NCI-H146 treated with DMSO at 0.1 percent for 48 hours (cell line): ENCODE results near the gene IRX1.

Experiments used
- DNase-seq: peaks from one replicate; lab custom pipeline; 2025; ENCODE audit not compliant: unreplicated experiment; lab: John Stamatoyannopoulos, UW

Gene IRX1

GRCh38 chr5:3600106-3601060 is 4.8 kb downstream of the IRX1 start:
- DNase-seq: no peak

DNA sequence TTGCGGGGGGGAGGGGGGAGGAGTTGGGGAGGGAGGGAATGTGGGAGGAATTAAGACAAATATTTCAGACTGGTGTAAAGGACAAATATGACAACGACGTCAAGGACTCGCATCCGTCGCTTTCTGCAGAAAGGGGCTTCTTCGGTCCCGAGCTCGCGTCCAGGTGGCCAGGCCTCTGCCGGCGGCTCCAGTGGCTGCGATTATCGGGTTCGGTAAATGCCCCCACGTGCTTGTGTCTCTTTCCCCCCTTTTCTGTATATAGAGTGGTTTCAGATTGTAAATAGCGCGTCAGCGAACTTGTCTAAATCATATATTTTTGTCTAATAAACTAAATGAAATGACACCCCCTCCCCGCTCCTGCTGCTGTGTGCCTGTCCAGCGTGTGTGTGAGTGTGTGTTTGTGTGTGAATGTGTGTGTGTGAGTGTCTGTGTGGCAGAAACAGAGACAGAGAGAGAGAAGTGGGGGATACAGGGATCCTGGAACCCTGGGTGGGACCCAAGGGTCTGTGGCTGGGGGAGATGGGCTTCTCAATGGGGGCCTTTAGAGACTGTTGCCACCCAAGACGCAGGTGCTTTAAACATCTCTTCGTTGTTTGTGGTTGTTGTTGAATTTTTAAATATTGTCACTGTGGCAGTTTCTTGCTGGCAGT is 5.6 kb downstream of the IRX1 start:
- DNase-seq: no peak

GRCh38 chr5:3601911-3602782 is 6.5 kb downstream of the IRX1 start:
- DNase-seq: no peak

DNA sequence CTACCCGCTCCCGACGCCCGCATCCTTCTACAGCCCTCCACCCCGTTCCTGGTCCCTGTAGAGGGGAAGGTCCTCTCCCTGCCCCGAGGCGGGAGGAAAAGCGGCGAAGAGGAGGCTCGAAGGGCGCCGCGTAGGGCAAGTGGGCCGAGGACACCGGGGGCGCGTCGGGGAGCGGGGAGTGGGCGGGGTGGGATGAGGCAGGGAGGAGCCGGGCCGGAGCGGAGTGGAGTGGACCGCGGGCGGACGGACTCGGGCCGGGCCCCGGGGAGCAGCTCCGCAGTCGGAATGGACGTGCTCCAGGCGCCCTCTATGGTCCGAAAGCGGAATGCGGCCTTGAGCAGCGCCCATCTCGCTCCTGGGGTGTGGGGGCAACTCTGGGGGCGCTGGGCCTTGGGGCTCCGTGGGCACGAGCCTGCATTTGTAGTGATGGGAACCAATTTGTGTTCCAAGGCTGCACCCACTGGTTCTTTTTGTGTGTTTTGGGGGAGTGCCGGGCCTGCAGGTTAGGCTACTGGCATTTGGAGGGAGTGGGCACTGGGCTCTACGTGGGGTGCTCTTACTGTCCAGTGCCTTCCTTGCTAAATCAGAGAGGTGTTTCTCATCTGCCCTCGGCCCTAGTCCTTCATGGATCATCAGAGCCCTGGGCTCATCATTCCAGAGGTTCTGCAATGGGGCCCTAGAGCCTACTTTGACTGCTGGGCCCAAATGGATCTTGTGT is 7.3 kb downstream of the IRX1 start:
- no peak for DNase-seq

DNA sequence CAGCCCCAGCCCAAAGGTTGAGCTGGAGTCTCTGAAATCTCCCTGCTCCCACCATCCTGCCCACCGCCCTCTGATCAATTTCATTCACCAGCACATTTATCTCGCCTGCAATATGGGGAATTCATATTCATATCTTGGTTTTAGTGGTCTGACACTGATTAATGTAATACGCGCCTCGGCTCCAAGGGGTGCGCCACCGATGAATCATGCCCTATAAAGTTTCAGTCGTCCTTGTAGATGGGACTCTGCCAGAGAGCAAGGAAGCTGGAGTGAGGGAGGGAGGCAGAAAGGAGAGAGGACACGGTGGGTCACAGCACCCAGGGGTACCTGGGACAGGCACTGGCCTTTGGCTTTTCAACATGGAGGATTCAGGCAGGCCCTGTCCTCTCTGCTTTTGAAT is 8.9 kb downstream of the IRX1 start:
- DNase-seq: no peak

DNA sequence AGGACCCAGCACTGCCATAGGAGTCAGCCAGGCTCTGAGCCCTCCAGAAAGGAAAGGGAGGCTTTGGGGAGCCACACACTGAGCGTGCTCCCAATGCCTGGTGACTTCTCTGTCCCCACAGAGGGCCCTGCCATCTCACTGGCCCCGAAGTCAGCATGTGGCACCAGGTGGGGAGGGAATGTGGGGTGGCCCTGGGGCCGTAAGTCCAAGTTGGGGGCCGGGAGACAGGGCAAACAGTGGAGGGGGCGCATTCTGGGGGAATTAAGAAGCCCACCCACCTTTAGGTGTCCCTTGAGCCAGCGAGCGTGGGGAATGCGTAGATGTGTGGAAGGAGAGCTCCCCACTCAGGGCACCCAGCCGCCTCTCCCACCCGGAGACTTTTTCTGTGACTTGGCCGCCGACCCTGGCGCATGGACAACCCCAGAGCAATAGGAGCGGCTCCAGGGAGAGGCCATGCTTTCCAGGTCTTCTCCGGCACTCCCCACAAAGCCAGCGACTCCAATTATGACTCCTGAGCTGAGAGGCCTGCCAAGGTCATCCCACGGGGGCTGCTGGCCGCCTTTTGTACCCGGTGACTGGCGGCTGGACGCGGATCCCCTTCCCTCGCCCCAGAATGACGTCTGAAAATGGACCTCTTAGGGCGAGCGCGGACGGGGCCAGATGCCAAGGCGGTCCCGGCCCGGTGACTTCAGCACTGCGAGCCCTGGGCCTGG is 9.8 kb downstream of the IRX1 start:
- no peak for DNase-seq

DNA sequence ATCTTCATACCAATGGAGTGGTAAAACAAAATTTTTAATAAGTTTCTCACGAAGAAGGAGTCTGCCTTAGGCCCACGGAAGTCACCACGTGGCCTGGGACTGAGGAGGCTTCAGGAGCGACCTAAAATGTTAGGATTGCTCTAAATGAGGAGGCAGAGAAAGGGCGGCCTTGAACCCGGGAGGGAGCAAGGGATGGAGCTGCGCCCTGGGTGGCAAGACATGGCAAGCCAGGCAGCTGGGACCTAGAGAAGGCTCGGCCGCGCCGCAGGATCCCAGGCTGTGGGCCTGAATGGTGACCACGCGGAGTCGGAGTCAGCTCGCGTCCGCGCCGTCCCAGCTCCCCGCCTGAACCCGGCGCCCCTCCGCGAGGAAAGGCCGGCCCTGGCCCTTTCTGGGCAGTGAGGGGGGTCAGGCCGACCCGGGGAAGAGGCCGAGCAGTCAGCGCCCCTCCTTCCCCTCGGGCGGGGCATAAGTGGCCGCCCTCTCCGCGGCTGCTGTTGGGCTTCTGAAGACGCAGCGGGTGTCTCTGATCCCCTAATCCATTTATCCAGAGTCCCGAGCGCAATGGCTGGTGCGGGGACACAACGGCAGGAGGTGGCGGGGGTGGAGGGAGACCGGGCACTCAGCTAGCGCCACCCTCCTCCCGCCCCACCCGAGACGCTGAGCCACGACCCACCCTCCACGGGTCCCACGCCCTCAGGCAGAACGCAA is 10.6 kb downstream of the IRX1 start:
- no peak for DNase-seq

GRCh38 chr5:3607541-3608181 is 12.0 kb downstream of the IRX1 start:
- DNase-seq: no peak

- no peak for DNase-seq
Observed at GRCh38 chr5:3609120-3609681, 13.6 kb downstream of the IRX1 start.

DNA sequence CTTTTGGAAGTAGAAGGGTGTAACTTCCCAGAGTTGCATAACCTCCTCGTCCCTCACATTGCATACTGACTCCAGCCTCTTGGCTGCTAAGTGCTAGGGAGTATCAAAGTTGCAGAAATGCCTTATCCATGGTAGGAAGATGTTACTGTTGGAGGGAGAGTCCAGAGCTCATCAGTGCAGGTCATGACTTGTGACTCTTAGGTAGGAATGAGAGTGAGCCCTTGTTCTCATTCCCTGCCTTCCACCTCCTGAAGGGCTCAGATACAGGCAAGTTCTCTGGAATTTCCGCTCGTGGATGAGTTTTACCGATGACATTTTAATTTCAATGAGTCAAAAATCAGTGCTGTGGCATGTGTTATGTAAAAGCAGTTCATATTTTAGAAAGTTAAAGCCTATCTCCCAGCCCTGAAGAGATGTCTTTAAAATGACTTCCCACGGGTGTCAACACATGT is 17.0 kb downstream of the IRX1 start:
- no peak for DNase-seq

DNA sequence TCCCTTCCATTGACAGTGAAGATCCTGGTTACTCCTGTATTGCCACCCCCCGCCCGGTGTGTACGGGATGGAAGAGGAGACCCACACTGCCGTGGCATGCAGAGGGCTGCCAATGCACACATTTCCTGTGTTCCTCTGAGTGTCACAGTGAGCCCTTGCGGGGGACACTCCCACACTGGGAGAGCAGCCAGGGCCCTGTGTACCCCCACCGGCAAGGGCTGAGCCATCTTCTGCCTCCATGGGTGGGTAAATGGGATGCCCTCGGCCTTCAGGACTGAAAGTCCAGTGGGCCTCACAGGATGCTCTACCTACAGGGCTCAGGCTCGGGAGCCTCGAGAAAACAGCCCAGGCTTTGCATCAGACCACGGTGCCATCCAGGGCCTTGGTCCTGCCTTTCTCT is 18.1 kb downstream of the IRX1 start:
- DNase-seq: no peak

DNA sequence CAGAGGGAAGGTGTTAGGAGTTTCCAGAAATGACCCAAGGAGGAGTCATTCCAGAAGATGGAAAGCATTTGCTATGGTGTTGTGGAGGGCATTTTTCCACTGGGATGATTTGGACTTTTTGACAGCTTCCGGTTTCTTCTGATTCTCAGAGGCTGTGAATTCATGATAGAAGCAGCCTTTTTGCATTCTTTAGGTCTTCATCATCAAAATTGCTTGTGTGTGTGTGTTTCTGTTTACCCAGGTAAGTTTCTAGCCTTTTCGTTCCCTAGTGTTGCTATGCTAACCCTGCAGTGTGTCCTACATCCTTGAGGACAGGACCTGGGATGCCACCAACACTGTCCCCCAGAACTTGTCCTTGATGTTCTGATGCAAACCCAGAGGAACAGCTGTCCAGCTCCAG is 19.6 kb downstream of the IRX1 start:
- DNase-seq: no peak

DNA sequence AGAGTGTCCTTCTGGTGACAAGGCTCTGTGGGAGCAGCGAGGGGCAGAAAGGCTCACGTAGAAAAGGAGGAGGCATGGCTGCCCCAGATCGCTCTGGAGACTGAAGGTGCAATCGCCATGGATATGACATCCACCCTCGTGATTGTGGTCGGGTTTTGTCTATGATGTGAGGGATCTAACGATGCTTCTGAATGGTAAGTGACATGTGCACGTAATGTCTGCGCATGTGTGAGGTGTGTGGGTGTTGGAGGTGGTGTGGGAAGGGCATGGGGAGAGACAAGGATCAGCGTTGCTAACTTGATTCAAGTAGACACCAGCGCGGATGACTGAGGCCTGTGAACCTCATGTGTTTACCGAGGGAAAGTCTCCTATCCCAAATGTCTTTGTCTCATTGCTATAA is 20.2 kb downstream of the IRX1 start:
- no peak for DNase-seq

- no peak for DNase-seq
Observed at GRCh38 chr5:3619579-3619978, 23.9 kb downstream of the IRX1 start.

GRCh38 chr5:3622961-3623360 is 27.3 kb downstream of the IRX1 start:
- no peak for DNase-seq

DNA sequence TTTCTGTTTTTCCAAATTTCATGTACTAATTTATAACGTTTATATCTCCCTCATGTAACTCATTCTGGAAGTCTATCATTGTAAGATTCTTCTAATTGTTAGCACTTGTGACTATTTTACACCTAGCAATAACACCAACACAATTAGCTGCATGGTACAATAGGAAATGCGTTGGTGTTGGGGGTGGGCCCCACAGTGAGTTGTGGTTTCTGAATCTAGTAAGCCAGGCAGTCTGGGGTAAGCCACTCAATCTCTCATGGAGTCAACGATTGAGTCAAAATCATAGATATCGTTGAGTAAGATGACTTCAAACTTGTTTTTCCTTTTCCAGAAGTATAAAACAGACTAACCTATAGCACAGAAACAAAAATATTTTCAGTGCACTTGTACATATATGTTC is 30.0 kb downstream of the IRX1 start:
- no peak for DNase-seq

- no peak for DNase-seq
Observed at GRCh38 chr5:3634061-3634460, 38.4 kb downstream of the IRX1 start.

- DNase-seq: no peak
Observed at GRCh38 chr5:3639175-3639574, 43.5 kb downstream of the IRX1 start.

DNA sequence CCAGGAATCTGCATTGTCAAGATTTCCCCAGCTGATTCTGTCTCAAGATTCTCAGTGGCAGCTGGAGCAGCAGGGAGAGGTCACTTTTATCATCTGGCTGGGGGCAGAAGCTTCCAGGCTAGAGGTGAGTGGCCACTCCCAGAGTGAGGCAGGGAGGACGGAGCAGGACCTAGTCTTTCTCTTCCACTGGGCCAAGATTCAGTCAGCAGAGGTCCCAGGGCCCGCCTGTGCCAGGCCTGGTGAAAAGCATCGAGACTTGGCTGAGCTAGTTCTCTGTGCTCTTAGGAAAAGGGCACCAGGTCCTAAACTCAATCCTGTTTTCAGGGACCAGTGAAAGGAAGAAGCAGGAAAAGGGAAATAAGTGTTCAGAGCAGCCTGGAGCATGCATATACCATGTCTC is 46.6 kb downstream of the IRX1 start:
- DNase-seq: no peak
